ENCODE data around the gene MAMSTR.
"Not testable (repeated sequence)": the region's sequence is repeated elsewhere in the genome, so short reads cannot be mapped to it uniquely, and the experiment has no call there.

DNA sequence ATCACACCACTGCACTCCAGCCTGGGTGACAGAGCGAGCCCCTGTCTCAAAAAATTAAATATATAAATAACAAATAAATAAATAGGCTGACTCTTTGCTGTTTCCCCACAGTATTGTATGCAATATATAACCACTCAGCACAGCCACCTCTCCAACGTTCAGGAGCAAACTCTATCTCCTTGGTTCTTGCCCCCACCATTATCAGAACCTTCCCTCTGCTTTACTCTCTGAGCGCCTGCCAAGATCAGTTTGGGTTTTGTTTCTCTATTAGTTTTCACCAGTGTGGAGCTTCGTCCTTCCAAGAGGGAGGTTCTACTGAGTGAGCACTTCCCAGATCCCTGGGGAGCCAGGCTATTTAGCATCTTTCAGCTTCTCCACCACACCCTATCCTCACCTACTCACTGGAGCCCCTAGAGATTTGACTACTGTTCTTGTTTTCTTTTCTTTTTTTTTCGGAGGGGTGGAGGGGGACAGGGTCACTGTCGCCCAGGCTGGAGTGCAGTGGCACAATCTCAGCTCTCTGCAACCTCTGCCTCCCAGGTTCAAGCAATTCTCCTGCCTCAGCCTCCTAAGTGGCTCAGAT is 48.7 kb upstream of the MAMSTR start:
- TF ChIP-seq CTCF (conservative IDR thresholded peaks at IDR 0.05; ENCODE audit: low read depth, low read length); EZH2 (IDR thresholded peaks at IDR 0.05; ENCODE audit: low read length, unreplicated experiment): not testable (repeated sequence)

Measured in PC-3 (cell line).